GM19328 (cell line): ENCODE results near the gene BCR.

Experiments
- ATAC-seq: cut with Tn5 transposase; IDR thresholded peaks from one replicate; pipeline ENCODE4 v1.9.1; 2021; ENCODE audit warnings: mild to moderate bottlenecking, moderate library complexity; ENCODE audit not compliant: unreplicated experiment

The BCR gene

DNA sequence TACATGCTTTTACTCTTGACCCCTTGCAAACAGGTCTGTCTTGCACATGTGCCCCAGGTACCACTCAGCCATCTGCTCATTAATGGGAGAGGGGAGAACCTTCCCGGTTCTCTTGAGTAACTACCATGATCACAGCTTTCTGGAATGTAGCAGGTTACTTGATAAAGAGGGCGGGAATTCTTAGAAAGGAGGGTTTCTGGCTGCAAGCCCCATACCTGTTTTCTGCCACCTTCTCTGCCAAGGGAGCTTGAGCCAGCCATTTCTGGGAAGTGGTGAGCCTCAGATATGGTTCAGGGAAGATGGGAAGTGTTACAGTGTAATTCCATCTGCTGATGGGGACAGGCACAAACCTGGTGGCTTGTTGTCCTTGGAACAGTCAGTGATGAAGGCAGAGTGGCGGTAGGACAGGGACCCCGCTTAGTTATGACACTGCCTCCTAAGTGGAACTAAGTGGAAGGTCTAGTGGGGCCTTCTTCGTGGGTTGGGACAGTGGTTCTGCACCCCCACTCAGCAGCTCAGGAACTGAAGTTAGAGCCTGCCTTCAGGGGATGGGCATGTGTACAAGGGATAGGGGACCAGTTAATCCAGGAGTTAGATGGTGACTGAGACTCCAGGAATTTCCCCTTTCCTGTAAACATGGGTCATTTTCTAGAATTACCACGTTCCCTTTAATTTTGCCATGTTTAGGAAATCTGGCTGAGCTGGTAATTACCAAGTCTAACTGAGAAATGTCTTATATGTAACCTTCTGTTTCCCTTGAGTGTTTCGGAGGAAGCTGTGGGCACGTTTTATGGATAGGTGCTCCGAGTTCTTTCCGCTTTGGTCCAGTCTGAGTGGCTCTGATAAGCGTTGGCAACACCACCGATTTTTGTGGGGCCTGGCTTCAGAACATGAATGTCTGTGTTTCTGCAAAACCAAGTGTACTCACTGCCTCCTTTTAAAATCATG is 35.3 kb downstream of the BCR start:
- no peak for ATAC-seq

DNA sequence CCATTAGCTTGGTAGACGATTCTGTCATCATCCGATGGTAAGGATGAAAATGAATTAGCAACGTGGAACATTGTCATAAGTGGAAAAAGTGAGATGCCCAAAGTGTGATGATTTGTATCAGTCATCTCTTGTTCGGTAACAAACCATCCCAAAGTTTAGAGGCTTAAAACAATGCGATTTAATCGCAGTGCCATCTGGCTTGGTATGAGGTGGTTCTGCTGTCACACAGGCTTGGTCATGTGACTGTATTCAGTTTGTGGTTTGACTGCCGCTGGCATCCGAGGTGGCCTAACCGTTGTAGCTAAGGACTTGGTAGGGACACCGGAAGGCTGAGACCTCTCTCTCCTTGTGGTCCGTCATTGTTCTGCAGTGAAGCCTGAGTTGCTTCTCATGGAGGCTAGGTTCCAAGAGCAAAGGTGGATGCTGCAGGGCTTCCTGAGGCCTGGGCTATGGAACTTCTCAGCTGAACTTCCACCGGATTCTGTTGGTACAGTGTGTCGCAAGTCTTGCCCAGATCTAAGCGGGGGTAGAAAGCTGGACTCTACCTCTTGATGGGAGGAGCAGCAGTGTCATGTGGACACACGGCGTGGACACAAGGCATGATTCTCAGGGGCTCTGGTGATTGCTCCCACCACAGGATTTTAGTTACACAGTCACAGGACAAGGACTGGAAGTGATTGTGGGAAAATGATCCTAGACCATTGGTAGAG is 36.3 kb downstream of the BCR start:
- ATAC-seq, result no peak

DNA sequence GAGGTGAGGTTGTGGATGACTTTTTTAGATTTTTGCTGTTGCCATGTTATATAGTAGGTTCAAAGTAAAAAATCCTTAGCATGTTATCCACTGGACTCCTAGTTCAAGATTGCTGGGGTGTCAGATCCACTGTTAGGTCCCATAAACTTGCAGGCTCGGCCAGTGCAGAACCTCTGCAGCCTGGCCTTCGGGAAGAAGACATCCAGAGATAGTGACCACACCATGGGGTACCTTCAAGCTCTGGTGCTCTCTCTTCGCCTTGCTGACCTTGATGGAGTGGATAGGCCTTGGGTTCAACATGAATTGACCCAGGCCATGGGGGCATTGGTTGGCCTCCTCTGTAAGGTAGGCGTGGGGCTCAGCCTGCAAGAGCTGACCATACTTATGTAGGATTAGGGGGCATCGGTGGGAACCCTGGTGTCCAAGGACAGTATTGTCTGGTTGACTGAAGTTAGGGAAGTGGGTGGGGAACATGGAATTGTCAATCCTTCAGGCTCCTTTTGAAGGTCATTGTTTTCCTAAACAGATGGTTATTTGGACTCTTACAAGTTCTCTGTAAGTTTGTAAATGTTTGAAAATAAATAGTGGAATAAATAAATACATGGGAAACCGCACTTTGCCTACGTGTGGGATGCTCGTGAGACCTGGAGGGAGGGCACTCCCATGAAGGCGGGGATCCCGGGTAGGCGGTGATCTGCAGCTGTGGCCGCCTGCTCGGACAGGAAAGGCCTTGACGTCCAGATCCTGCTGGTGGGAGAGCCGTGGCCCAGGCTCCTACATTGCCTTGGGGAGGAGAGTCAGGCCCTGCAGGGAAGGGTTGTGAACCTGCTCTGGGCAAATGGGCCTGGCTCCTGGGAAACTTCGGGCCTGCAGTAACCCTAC is 37.1 kb downstream of the BCR start:
- no peak for ATAC-seq

DNA sequence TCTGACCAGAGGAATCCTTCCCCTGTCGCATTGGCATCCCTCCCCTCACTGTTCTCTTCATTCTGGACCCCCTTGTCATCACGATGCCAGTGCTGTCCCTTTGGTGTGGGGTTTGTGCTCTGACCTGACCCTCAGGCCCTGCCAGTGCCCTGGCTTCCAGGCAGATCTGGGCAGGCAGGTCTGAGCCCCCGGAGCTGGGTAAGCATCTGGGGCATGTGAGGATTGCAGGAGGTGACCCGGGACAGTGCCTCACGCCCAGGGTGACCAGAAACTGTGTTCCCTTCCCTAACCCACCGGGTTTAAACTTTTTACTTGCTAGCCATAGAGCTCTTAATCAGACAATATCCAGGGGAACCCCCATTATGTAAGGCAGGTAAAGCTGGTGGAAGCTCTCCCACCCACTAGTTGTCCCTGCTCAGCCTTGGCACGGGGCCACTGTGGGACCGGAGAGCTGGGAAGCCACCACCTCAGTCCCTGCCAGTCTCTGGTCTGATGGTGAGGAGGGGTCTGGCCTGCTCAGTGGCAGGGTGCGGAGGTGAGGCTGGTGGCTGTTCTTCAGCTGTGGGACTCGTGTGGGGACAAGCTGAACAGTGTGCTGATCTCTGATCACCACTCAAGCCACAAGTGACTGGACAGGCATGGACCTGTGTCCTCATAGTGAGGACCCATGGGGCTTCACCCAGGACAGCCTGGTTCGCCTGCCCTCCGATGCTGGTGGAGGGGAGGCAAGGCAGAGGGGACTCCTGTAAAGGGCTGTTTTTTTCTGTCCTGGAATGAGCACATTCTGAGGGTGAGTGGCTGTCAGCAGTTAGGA is 38.0 kb downstream of the BCR start:
- no peak for ATAC-seq

DNA sequence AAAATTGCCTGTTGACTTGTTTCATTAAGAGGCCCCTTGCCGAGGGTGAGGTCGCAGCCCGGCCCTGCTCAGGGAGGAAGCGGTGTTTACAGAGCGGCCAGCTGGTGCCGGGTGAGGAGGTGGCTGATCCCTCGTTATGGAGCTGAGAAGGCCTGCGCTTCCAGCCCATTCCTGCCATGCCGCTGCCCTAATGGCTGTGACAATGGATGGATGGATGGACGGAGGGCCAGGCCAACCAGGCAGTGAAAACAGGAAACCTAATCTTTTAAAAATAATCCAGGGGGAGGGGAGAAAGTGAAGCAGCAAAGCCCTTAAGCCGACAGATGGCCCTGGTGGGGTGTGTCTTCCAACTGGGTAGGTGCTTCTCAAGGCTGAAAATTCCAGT is 38.5 kb downstream of the BCR start:
- no peak for ATAC-seq

DNA sequence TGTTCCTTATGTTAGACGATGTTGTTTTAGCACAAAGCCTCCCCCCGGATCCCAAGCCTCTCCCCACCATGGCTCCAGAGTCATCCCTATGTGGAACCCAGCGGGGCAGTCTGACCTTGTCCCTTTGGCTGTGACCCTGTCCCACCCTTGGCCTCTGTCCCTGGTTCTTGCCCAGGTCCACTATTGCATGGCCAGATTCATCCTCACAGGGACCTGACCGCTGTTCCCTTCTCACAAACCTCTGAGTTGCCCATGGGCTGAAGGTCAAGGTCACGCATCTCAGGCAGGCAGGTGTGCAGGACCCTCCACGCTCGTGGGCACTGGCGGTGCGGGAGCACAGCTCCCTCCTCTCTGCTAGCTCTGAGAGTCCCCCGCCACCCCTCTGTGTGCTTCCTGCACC is 39.0 kb downstream of the BCR start:
- ATAC-seq, result no peak

DNA sequence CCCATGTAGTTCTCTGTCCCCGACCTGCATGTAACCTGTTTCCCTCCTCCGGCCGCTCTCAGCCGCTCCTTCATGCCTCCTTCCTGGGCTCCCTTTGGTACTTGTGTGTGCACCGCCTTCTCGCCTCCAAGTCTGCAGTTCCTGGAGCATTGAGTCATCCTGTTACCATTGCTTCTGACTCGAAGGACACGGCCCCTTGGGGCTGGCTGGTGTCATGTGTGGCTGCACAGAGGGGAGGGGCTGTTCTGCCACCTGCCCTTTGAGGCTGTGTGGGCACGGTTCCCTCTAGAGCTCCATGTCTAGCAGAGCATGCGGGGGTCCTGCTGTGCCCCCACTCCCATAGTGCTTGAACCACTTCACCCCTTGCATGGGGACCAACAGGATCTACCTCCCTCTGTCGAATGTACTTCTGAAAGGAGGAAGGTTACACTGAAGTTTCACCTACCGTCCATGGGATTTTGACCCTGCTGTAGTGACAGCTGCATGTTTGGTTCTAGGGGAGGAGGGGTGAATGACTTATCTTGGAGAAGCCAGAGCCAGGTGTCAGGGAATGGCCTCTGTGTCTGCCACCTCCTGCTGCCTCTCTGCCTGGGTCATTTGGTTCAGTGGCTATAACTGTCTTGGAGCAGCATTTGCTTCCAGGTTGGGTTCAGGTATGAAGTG is 39.6 kb downstream of the BCR start:
- ATAC-seq, result no peak

DNA sequence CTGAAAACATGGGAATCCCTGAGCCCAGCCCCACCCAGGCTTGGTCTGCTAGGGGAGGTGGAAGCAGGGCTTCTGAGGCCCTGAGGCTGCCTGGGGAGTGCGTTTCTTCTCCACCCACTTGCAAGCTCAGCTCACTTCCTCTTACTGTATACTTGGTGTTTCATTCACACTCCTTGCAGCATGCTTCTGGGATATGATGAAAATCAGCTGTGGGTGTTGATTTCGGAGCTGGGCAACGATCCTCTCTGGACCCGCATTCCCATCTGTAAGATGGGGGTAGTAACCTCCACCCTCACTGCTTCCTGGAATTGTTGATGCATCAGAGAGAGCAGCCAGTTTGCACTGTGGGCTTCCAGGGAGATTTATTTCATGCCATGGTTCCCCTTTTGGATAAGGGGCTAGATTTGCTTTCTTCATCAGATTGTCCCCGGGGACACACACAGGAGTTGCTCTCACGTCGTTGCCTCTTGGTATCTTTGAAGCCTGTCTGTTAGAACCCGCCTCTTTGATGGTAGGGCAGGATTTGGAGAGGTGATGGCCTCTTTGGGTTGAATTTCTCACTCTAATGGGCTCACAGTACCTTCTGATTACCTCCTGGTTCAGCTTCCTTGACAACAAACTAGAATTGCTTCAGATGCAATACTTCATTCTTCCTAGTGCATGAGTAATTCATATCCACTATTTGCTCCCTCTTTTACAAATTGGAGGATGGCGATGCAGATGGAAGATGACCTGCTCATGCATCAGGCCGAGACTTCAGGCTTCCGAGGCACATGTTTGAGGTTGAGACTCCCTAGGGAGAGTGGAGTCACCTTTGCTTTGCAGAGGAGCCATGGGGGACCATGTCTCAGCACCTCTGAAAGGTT is 40.4 kb downstream of the BCR start:
- no peak for ATAC-seq

DNA sequence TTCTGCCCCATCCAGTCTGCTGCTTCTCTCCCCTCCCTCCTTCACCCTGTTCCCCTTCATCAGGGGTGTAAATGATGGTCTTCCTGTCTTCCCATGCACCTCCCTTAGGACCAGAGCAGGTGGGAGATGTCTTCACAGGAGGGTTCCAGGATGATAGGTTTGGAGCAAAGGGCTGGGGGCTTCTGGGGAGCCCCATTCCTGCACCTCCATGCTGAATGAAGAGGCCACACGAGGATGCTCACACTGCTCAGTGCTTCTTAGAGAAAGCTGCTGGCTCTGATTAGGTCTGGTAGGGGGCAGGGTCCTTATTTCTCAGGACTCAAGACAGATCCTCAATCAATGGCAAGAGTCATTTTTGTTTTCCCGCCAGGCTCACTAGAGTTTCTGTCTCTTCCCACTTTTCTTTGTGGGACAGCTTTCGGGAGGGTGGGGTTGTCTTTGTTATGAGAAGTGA is 41.1 kb downstream of the BCR start:
- ATAC-seq, result no peak

DNA sequence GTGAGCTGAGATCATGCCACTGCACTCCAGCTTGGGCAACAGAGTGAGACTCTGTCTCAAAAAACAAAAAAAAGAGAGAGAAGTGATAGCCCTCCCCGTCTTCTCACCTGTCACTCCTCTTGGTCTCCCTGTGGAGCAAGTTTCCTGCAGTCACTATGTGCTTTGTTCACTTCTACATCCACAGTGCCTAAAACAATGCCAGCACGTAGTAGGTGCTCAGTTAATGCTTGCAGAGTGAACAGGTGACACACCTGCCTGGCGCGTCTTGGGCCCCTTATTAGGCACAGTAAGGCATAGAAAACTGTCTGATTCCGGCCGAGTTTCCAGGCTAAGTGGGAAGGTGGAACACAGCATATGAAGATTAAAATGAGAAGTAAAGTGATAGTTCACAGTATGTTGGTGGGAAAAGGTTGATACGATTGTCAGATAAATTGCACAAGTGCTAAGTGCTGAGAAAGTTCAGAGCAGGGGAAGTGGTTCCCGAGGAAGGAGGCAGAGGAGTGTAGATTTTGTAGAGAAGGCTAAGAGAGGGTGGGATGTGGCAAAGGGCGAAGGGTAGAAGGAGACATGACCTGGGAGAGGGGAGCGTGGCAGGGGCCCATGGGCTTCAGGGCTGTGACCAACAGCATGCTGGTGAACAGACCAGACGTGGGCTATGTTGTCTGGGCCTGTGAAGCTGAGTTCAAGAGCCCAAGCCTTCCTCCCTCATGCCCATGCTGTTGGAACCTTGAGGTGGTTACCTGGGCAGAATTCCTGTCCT is 41.9 kb downstream of the BCR start:
- ATAC-seq, result no peak

DNA sequence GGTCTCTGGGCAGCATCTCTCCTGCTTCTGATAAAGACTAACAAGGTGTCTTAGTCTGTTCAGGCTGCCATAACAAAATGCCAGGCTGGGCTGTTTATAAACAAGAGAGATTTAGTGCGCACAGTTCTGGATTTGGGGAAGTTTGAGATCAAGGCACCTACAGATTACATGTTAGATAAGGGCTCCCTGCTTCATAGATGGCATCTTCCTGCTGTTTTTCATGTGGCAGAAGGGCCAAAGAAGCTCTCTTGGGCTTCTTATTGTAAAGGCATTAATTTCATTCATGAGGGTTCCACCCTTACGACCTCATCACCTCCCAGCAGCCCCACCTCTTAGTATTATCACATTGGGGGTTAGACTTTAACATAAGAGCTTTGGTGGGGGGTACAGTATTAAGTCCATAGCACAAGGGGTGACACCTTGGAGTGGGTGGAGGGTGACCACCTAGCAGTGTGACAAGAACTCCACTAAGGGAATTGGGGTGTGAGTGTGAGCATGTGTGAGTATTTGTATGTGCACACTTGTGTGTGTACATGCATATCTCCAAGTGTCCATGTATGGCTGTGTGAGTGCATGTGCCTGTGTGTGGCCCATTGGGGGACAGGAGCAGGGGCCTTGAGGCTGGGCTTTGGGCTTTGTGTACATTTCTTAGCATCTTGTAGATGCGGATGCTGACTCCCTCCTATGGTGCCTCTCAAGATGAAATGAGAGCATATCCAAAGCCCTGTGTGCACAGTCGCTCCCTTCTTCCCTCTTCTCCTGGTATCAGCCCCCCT is 42.7 kb downstream of the BCR start:
- ATAC-seq, result no peak

DNA sequence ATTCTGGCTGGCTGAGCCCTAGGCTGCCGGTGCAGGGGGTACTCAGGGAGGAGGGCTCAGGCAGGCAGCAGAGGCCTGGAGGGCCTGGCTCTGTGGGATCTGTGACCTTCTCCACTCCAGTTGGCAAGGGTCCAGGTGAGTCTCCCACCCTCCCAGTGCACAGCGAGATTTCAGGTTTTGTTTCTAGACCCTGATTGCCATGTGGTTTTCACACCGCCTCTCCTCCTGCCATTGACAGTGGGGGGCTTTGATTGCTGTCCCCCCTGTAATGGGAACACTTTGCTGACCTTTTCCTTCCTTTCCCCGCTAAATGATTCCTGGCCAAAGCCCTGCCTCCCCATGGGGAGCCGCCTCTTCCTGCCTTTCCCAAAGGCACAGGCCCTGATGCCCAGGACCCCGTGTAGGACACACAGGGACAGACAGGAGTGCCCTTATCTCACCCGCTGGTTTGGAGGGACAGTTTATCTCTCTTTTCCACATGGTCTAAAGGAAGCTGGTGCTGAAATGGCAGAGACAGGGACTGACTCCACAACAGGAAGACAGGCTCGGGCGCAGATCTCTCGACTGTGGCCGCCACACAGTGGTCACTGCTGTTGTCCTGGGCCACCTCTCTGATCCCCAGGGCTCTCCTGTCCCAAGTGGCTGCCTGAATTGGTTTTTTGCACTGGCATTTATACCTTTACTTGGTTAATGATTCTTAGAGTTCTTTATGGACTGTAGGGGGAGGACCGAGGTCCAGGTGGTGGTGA is 43.4 kb downstream of the BCR start:
- no peak for ATAC-seq

DNA sequence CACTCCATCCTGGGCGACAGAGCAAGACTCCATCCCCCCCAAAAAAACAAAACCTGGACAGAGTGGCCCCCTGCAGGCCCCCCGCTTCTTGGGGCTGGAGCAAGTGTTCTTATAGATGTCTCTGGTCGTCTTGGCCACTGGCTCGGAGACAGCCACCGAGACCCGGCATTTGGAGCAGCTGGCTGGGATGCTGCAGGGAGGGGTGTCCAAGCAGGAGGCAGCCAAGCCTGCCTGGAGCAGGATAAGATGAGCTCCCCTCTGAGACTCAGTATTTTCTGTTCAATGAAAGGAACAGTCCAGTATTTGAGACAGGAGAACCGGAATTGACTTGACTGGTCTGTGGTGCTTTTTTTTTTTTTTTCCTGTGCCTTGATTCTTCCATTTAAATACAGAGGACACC is 44.5 kb downstream of the BCR start:
- no peak for ATAC-seq

DNA sequence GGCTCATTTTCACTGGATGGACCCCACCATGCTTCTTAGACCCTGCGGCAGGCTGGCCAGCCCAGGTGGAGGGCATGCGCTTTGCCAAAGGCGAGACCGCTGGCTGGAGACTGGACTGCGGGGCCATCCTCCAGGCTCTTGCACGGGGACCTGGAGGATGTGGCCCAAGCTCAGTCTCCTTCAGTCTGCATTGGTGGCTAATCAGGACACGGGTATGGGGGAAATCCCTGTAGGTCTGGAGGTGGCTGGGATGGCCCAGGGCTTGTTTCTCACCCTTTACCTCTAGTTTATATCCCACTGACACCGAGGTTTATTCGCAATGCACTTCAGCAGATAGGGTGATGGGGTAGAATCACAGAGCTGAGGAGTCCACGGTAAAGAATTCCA is 45.0 kb downstream of the BCR start:
- no peak for ATAC-seq

DNA sequence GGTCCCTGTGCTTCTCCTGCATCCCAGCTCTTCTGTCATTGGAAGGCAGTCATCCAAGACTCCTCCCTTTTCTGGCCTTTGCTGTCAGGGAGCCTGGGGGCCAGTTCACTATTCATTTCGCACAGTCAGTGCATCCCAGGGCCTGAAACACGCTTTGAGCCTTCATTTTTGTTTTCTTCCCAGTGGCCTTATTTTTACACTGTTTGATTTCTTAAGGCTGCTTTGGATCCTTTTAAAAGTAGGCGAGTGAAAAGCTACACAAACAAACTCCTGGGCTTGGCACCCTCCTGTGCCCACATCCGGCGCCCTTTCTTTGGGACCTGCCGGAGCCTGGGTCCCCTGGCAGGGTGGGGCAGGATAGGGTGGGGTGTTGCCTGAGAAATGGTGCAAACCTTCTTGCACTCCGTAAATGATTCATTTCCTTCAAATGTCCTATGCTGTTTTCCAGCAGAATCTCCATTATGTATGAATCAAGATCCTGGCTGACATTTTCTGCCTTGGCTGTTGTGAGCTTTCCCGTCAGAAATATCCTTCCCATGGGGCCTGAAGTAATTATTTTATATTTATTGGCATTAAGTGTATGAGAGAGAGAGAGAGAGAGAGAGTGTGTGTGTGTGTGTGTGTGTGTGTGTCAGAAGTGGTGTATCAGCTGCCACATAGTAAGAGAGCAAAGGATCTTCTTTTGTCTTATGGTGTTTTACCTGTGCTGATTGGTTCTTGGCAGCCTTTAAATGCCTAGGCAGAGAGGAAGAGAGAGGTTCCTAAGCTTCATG is 45.6 kb downstream of the BCR start:
- ATAC-seq, result no peak

DNA sequence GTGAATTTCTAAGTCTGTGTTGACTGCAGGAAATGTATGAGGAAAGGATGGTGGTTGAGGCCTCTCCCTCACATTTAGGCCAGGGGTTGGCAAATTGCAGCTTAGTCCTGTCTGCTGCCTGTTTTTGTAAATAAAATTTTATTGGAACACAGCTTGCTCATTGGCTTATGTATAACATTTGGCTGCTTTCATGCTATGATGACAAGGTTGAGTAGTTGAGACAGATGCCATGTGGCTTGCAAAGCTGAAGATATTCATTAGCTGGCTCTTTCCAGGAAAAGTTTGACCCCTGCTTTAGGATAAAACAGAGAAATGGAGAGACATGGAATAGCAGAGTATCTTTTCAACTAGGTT is 46.2 kb downstream of the BCR start:
- ATAC-seq, result no peak
